Iris pigment epithelial cell (primary cell): ENCODE data around the gene HBA1.
"Not testable (repeated sequence)": the region's sequence is repeated elsewhere in the genome, so short reads cannot be mapped to it uniquely, and the experiment has no call there.

Source experiments
- DNase-seq: peaks from one replicate; pipeline ENCODE4 v3.0.0-alpha.2; 2011; ENCODE audit warnings: low read depth

Gene HBA1

GRCh38 chr16:176477-177382 lies at the start of gene HBA1:
HBA1 (plus strand) TSS chr16:176680; CDS start chr16:176717, 37 bp downstream.
- DNase-seq, result not testable (repeated sequence)

- no peak for DNase-seq
These were observed 47.4 kb upstream of the HBA1 start for GRCh38 chr16:129075-129474.

GRCh38 chr16:130533-131173 lies 45.8 kb upstream of the HBA1 start:
- no peak for DNase-seq

DNA sequence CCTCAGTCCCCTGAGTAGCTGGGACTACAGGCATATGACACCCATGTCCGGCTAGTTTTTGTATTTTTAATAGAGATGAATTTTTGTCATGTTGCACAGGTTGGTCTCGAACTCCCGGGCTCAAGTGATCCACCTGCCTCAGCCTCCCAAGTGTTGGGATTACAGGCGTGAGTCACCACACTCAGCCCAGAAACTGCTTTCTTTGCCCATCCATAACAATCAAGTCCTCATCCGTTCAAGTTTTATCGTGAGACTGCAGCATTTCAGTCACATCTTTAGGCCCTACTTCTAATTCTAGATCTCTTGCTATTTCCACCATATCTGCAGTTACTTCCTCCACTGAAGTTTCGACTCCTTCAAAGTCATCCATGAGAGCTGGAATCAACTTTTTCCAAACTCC lies 44.4 kb upstream of the HBA1 start:
- DNase-seq, result no peak

DNA sequence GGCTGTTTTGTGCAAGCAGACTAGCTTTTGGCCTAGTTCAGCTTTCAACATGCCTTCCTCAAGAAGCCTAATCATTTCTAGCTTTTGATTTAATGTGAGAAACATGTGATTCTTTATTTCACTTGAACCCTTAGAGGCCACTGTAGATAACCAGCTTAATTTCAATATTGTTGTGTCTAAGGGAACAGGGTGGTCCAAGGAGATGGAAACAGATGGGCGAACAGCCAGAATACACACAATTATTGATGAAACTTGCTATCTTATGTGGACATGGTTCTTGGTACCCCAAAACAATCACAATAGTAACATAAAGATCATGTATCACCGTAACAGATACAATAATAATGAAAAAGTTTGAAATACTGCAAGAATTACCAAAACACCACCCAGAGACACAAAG lies 42.8 kb upstream of the HBA1 start:
- DNase-seq, result no peak

GRCh38 chr16:138049-138417 lies 38.4 kb upstream of the HBA1 start:
- DNase-seq, result no peak

- DNase-seq, result no peak
These were observed 36.2 kb upstream of the HBA1 start for GRCh38 chr16:140175-140857.

- DNase-seq, result no peak
These were observed 34.0 kb upstream of the HBA1 start for GRCh38 chr16:142405-142967.

DNA sequence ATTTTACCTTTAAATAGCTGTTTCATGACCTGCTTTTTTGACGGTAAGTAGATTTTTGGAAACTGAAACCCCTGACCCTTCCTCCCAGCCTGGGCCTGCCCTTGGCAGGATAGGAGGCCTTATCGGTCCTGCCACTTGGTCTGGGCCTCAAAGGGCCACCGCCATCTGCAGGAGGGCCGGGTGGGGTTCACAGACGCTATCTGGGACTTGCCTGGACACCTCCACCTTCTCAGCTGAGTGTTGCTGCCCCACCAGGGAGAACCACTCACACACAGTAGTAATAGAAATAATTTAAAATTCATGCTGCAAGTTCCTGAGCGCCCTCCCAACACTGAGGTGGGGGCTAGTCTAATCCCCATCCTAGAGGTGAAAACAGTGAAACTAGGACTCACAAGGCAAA lies 33.4 kb upstream of the HBA1 start:
- no peak for DNase-seq

GRCh38 chr16:143456-143855 lies 33.0 kb upstream of the HBA1 start:
- no peak for DNase-seq

GRCh38 chr16:144797-145252 lies 31.7 kb upstream of the HBA1 start:
- DNase-seq, result no peak

- DNase-seq, result no peak
These were observed 29.8 kb upstream of the HBA1 start for GRCh38 chr16:146646-147045.

DNA sequence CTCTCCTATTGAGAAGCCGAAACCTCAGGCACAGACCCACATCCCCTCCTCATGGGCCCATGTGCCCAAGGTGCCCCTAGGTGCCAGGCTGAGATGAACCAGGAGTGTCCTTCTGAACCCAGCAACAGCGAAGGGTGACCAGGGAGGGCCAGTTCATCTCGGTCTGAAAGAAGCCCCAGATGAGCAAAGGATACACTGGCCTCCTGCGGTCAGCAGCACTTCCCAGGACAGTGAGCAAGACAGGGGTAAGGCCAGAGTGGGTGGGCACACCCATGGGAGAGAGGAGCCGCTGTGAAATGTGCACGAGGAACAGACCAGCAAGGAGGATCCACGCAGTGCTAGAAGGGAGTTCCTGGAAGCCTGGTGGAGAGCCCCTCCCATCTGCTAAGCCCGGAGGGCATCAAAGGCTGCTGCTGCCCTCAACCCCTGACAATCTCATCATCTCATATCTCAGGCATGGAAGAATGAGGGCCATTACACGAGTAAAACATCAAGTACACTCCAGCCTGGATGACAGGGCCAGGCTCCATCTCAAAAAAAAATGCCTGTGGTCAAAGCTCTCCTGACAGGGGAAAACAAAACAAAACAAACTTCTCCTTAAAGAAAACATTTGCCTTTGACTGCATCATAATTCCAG lies 27.3 kb upstream of the HBA1 start:
- peak; percentile 22 for DNase-seq

GRCh38 chr16:152141-153128 lies 24.0 kb upstream of the HBA1 start, which contains the start of gene HBZ:
HBZ (plus strand) TSS chr16:152644; CDS start chr16:152910, 266 bp downstream.
- DNase-seq, result no peak

GRCh38 chr16:153129-153521 lies 23.4 kb upstream of the HBA1 start:
- not testable (repeated sequence) for DNase-seq

- not testable (repeated sequence) for DNase-seq
These were observed 22.8 kb upstream of the HBA1 start for GRCh38 chr16:153550-154216.

DNA sequence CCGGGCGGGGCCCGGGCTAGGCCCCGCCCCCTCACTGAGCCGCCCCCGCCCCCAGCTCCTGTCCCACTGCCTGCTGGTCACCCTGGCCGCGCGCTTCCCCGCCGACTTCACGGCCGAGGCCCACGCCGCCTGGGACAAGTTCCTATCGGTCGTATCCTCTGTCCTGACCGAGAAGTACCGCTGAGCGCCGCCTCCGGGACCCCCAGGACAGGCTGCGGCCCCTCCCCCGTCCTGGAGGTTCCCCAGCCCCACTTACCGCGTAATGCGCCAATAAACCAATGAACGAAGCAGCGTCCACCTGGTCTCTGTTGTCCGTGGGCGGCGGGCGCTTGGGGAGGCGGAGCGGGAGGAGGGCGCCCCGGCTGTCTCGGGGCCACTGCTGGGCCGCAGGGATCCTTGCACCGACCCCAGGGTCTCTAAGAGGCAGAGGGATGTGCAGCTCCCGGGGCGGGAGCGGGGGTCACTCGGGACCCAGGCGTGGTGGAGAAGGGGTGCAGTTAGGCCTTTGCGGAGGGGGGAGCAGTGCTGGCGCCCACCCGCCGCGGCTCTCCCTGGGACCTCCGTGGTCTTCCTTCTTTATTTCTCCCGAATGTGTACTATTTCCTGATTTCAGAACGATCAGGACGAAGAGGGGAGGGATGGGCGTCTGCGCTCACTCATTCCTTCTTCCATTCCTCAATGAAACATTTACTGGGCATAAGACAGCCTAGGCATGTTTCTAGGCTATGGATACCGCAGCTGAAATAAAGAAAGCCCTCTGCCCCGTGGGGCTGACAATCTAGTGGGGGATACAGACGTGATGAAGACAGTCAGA lies 22.1 kb upstream of the HBA1 start:
- peak; percentile 46 for DNase-seq

GRCh38 chr16:155031-155398 lies 21.5 kb upstream of the HBA1 start:
- no peak for DNase-seq

GRCh38 chr16:159136-159849 lies 17.2 kb upstream of the HBA1 start:
- no peak for DNase-seq
